Skeletal muscle satellite cell (primary cell): ENCODE results near the gene WDR18.
A peak's percentile ranks its signal among the peaks of the same experiment; 100 is the strongest.
"Not testable (repeated sequence)": the region's sequence is repeated elsewhere in the genome, so short reads cannot be mapped to it uniquely, and the experiment has no call there.

Experiments used
- H3K27me3 ChIP-seq: 2 replicates; pipeline ENCODE4 v1.7.0; 2013; ENCODE audit warnings: low read length; ENCODE audit not compliant: control insufficient read depth, insufficient read depth
- H3K36me3 ChIP-seq: 2 replicates; pipeline ENCODE4 v1.7.0; 2013; ENCODE audit warnings: mild to moderate bottlenecking, control low read depth, low read length; ENCODE audit not compliant: insufficient read depth
- H3K4me1 ChIP-seq: 2 replicates; pipeline ENCODE4 v1.7.0; 2013; ENCODE audit warnings: low read length; ENCODE audit not compliant: control insufficient read depth, insufficient read depth
- H3K4me2 ChIP-seq: 2 replicates; pipeline ENCODE4 v1.7.0; 2013; ENCODE audit warnings: mild to moderate bottlenecking, low read length
- H3K4me3 ChIP-seq: 2 replicates; pipeline ENCODE4 v1.7.0; 2013; ENCODE audit warnings: low read length
- H3K9ac ChIP-seq: 2 replicates; pipeline ENCODE4 v1.7.0; 2013; ENCODE audit warnings: mild to moderate bottlenecking, low read depth, low read length, moderate library complexity
- H3K9me3 ChIP-seq: replicated peaks from 2 replicates; pipeline ENCODE4 v1.7.0; 2013; ENCODE audit warnings: mild to moderate bottlenecking, control low read depth, low read length

Gene WDR18

DNA sequence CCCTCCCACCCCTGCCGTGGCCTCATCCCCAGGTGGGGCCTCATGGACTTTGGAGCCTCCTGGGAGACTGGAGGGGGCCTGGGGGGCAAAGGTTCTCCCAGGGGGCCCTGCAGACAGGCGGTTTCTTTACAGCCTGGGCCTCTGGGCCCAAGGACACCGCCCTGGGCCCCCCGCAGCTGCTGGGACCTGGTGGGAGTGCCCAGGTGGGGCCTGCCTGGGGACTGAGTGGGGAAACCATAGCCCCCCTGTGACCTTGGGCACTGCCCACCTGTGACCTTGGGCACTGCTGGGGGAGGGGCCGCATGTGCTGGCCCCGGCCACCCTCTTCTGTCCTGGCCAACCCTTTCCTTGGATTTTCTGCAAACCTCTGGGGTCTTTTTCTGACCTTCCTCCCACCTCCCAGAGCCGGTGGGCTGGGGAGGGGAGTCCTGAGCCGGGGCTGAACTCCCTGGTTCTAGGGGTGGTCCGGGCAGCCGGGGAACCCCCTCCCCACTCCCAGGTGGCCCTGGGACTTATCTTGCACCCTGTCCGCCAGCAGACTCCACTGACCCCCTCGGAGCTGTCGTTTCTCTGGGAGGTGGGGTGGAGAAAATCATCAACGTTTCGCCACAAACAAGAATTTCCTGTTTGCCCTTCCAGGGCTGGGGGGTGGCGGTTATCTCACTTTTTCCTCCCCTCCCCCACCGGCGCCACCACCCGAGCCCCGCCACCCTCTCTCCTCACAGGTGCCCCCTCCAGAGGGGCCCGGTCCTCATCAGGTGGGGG, 31.3 kb upstream of the WDR18 start:
- H3K9ac ChIP-seq: no peak overlapping the region
- H3K4me3 ChIP-seq: no peak overlapping the region

DNA sequence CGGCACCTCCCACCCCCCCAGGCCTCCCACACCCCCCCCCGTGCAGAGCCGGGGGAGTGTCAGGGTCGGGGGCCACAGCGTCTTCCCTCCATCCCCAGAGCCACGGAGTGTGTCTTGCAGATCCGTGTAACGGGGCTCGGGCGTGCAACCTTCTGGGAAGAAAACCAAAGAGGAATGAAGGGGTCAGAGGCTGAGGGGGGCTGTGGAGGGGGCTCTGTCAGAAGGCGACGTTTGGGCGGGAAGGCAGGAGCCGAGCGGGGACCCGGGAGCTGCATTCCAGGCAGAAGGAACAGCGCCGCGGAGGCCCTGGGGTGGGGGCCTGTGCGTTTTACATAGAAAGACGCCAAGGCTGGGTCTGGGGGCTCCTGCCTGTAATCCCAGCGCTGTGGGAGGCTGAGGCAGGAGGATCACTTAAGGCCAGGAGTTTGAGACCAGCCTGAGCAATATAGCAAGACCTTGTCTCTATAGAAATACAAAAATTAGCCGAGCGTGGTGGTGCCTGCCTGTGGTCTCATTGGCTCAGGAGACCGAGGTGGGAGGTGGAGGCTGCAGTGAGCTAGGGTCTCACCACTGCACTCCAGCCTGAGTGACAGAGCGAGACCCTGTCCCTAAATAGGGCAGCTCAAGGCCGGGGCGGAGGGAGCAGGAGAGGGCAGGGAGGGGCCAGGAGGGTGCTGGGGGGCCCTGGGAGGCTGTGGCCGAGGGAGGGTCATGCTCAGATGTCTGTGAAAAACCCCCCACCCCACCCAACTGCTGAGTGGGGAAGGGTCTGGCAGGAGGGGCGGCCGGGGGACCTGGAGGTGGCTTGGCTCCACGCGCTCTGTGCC, 30.5 kb upstream of the WDR18 start:
- Histone ChIP-seq H3K4me1 (peaks cover 22% of the 10 kb centered on the region), H3K9ac (no peak overlapping the region), H3K4me3 (no peak overlapping the region), H3K4me2 (no peak overlapping the region), H3K9me3 (no peaks in the 10 kb centered on the region), H3K27me3 (no peaks in the 10 kb centered on the region), H3K36me3 (no peaks in the 10 kb centered on the region)

More for the DNA sequence above, 31.3 kb upstream of the WDR18 start:
- H3K4me2 ChIP-seq: no peak overlapping the region
- H3K9me3 ChIP-seq: no peaks in the 10 kb centered on the region
- peaks cover 3% of the 10 kb centered on the region for H3K36me3 ChIP-seq
- H3K27me3 ChIP-seq: no peaks in the 10 kb centered on the region
- H3K4me1 ChIP-seq: peaks cover 22% of the 10 kb centered on the region

DNA sequence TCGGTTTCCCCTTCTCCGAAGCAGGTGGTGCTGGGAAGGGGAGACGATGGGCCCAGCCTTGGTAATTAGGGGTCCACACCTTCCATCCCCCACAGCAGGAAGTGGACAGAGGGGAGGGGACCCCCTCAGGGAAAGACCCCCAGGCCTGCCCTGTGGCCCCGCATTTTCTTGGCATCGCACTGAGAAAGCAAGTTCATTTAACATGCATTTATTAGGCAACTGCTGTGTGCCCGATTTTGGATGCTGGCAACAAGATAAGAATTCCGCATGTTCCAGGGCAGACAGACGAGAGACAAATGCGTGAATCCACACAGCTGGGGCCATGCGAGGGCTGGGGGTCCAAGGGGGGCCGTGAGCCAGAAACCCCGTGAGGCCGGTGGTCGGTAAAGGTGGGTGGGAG, 29.9 kb upstream of the WDR18 start:
- Histone ChIP-seq H3K4me1 (peaks cover 22% of the 10 kb centered on the region), H3K4me2 (no peak overlapping the region), H3K9me3 (no peaks in the 10 kb centered on the region), H3K36me3 (no peaks in the 10 kb centered on the region), H3K4me3 (no peak overlapping the region), H3K9ac (no peak overlapping the region), H3K27me3 (no peaks in the 10 kb centered on the region)

DNA sequence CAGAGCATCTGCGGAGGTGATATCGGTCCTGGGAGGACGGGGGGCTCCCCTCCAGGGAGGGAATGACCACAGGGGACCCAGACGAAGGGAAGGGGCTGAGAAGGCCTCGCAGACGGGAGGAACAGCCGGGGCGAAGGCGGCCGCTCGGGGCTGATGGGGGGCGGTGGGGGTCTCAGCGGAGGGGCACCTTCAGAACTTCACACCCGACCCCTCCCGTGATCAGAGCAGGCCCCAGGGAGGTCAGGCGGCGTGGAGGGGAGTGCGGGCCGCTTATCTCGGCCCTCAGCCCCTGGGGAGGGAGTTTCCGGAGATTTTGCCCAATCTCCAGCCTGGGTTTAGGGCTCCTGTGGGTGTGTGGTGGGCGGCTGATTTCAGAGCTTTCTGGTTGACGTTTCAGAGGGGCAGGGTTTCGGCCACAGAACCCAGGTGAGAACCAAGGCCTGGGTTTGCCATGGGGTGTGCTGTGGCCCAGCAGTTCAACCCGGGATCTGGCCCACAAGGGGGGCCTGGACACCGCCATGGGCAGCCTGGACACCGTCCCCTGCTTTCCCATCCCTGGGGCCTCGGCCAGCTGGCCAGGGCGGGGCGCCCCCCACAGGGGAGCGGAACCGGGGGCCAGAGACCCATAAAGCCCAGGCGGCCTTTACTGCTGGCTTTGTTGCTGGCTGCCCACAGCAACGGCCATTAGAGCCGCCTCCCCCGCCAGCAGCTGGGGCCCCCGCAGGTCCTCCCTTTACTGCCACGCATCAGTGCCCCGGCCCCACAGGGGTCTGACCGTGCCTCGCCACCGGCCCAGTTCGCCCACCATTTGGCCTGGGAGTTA, 29.3 kb upstream of the WDR18 start:
- Histone ChIP-seq H3K9me3 (no peaks in the 10 kb centered on the region), H3K36me3 (no peaks in the 10 kb centered on the region), H3K4me2 (no peak overlapping the region), H3K4me3 (no peak overlapping the region), H3K4me1 (peaks cover 22% of the 10 kb centered on the region), H3K27me3 (no peaks in the 10 kb centered on the region), H3K9ac (no peak overlapping the region)

DNA sequence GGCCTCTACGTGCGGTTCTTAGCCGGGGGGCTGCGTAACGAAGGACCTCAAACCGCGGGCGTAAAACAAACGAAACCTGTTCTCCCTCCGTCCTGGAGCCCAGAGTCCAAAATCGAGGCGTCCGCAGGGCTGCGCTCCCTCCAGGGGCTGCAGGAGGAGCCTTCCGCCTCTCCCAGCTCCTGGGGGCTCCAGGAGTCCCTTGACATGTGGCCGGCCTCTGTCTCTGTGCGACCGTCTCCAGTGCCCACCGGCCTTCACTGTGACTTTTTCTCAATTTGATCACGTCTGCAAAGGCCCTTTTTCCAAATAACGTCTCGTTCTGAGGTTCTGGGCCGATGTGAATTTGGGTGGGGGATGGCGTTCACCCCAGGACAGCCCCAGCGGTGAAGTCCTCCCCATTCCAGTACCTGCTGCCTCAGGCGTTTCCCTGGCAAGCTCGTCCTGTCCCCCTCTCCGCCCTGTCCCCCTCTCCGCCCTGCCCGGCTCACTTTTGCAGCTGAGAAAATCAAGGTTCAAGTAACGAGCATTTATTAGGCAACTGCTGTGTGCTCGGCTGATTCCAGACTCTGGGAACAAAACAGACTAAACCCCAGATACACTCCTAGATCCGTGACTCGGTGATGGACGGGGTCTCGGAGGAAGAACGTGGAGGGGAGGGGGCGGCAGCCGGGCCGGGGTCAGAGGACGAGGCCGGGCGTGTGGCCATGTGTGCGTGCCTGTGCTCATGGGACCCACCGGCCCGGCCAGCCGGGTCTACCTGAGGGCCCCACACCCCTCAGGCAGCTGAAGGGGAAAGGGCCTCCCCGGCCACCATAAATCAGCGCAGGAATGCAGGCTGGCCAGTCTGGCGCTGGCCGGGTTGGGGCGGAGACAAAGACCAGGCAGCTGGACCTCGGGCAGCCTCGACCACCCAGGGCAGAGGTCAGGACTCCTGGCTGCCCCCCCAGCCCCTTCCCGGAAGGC, 28.1 kb upstream of the WDR18 start:
- Histone ChIP-seq H3K4me3 (no peak overlapping the region), H3K9me3 (no peaks in the 10 kb centered on the region), H3K4me2 (peak overlapping the region; percentile 21), H3K9ac (no peak overlapping the region), H3K27me3 (no peaks in the 10 kb centered on the region), H3K4me1 (peaks cover 22% of the 10 kb centered on the region), H3K36me3 (no peaks in the 10 kb centered on the region)

DNA sequence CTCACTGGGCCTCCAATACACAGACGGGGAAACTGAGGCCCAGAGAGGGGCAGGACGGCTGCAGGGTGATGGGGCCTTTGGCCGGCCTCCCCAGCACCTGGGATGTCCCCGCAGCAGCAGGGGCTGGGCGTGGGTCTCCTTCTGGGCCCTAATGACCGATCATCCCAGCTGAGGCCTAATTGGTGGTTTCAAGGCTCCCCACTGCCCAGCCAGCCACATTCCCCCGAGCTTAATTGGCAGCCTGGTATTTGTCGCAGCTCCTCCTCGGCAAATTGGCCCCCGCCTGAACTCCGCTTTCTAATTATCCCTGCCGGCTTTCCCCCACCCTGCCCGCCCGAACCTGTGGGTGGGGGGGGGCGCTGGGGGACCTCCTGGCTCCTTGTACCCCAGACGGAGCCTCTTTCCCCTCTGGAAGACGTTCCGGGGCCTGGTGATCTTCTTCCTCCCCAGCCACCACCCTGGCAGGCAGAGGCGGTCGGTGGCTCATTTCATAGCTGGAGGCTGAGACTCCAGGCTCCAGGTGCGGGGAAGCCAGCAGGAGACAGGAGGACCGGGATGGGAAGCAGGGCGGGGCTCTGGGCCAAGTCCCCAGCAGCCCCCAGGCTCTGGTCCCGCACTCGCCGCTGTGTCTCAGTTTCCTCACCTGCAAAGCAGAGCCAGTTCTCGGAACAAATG, 27.2 kb upstream of the WDR18 start:
- no peaks in the 10 kb centered on the region for H3K27me3 ChIP-seq
- no peak overlapping the region for H3K4me3 ChIP-seq
- no peaks in the 10 kb centered on the region for H3K36me3 ChIP-seq
- H3K4me1 ChIP-seq: peaks cover 16% of the 10 kb centered on the region
- no peaks in the 10 kb centered on the region for H3K9me3 ChIP-seq
- peak overlapping the region; percentile 21 for H3K4me2 ChIP-seq
- no peak overlapping the region for H3K9ac ChIP-seq

DNA sequence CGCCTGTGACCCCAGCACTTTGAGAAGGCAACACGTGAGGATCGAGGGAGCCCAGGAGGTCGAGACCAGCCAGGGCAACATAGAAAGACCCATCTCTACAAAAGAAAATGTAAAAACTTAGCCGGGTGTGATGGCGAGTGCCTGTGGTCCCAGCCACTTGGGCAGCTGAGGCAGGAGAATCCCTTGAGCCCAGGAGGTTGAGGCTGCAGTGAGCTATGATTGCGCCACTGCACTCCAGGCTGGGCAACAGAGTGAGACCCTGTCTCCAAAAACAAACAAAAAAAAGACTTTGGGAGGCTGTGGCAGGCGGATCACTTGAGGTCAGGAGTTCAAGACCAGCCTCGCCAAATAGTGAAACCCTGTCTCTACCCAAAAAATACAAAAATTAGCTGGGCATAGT, 26.6 kb upstream of the WDR18 start:
- not testable (repeated sequence) for H3K27me3 ChIP-seq, H3K9me3 ChIP-seq, H3K4me2 ChIP-seq, H3K4me3 ChIP-seq, H3K36me3 ChIP-seq, H3K9ac ChIP-seq
- H3K4me1 ChIP-seq: peaks cover 19% of the 10 kb centered on the region

DNA sequence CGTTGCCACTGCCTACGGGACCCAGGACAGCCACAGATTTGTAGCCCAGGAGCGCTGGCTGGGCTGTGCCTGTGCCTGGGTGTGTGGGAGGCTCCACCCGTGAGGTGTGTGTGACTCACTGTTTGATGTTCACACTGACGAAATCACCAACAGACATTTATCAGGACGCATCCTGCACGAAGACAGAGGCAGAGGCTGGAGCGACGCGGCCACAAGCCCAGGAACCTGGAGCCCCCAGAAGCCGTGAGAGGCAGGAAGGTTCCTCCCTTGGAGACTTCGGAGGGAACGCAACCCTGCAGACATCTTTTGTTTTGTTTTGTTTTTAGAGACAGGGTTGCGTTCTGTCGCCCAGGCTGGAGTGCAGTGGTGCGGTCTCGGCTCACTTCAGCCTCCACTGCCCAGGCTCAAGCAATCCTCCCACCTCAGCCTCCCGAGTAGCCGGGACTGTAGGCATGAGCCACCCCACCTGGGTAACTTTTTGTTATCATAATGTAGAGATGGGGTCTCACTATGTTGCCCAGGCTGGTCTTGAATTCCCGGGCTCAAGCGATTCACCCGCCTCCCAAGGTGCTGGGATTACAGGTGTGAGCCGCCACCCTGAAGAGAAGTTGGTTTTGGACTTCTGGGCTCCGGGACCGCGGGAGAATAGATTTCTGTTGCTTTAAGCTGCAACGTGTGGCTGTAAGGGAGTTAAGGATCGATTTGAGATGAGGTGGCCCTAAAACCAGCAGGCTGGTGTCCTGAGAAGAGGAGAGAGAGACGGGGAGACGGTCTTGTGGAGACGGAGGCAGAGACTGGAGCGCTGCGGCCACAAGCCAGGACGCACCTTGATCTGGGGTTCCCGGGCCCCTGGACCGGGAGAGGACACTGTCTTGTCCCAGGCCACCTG, 24.9 kb upstream of the WDR18 start:
- Histone ChIP-seq H3K4me3 (no peak overlapping the region), H3K4me2 (no peak overlapping the region), H3K27me3 (no peaks in the 10 kb centered on the region), H3K4me1 (peaks cover 24% of the 10 kb centered on the region), H3K9me3 (no peaks in the 10 kb centered on the region), H3K36me3 (peaks cover 2% of the 10 kb centered on the region), H3K9ac (no peak overlapping the region)

DNA sequence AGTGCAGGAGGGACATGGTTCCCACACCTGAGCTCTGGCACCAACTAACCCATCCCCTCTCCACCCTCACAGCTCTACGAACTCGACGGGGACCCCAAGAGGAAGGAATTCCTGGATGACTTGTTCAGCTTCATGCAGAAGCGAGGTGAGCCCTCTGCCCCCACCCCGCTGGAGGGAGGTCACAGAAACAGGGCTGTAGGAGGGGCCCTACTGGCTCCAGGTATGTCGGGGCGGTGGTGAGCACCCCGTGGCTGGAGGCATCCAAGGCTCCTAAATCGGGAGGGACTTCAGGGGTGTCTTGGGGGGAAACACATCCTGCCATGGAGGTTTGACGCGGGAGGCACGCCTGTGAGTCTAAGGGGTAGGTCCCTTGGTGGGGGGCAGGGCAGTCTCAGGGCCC, 24.1 kb upstream of the WDR18 start:
- Histone ChIP-seq H3K27me3 (no peaks in the 10 kb centered on the region), H3K36me3 (peaks cover 9% of the 10 kb centered on the region), H3K4me2 (no peak overlapping the region), H3K9ac (no peak overlapping the region), H3K9me3 (no peaks in the 10 kb centered on the region), H3K4me3 (no peak overlapping the region), H3K4me1 (peaks cover 24% of the 10 kb centered on the region)

DNA sequence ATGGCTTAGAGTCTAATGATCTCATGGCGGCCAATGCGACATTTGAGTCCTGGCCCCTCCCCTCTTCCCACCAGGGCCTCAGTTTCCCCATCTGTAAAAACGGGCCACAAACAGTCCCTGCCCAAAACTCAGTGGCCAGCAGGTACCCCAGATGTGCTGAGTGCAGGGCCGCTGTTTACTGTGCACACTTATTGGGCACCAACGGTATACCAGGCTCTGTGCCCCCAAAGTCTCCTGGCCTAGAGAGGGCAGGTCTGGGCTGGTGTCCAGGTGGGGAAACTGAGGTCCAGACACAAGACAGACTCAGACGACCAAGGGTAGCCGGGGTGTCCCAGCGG, 23.6 kb upstream of the WDR18 start:
- Histone ChIP-seq H3K4me1 (peaks cover 24% of the 10 kb centered on the region), H3K4me2 (no peak overlapping the region), H3K36me3 (peaks cover 15% of the 10 kb centered on the region), H3K4me3 (no peak overlapping the region), H3K9me3 (no peaks in the 10 kb centered on the region), H3K9ac (no peak overlapping the region), H3K27me3 (no peaks in the 10 kb centered on the region)
